Keratinocyte (primary cell): ENCODE results near the gene ASAP3. TPM values are rescaled to one million over a fixed set of nuclear protein-coding genes. Genes with fewer than 3 reads are reported as not detected.

Source experiments
- DNase-seq: peaks from one replicate; pipeline ENCODE4 v3.0.0-alpha.2; 2011; ENCODE audit warnings: low read depth, missing footprints, low spot score
- FAIRE-seq: peaks from 2 replicates; lab custom pipeline; 2011; peaks lifted over from hg19 to GRCh38; lab: Jason Lieb, UNC
- H2AFZ ChIP-seq: 2 replicates; pipeline ENCODE4 v1.6.0; 2012; ENCODE audit warnings: low read length, control low read depth, inconsistent platforms; ENCODE audit not compliant: control insufficient read depth
- H3K27ac ChIP-seq: 2 replicates; pipeline ENCODE4 v1.5.1; 2011; ENCODE audit warnings: low read length; ENCODE audit not compliant: control insufficient read depth, insufficient read depth
- H3K27me3 ChIP-seq: 3 replicates; pipeline ENCODE4 v1.6.0; 2011; ENCODE audit warnings: low read length; ENCODE audit not compliant: control insufficient read depth, insufficient read depth; ENCODE audit errors: extremely low read depth
- H3K36me3 ChIP-seq, 2 experiments: 2 replicates in 1 of 2; 3 replicates in 1 of 2; pipeline ENCODE4 v1.5.1; 2011; ENCODE audit warnings: low read length in 2 of 2, mild to moderate bottlenecking in 1 of 2; ENCODE audit not compliant: control insufficient read depth in 2 of 2, insufficient read depth in 2 of 2; ENCODE audit errors: extremely low read depth in 1 of 2
- H3K4me1 ChIP-seq: 3 replicates; pipeline ENCODE4 v1.5.1; 2011; ENCODE audit warnings: low read length; ENCODE audit not compliant: control insufficient read depth, insufficient read depth; ENCODE audit errors: extremely low read depth
- H3K4me2 ChIP-seq: 3 replicates; pipeline ENCODE4 v1.6.0; 2011; ENCODE audit warnings: low read depth, low read length; ENCODE audit not compliant: control insufficient read depth, insufficient read depth; ENCODE audit errors: extremely low read depth
- H3K4me3 ChIP-seq, 3 experiments: fragments of 200-600 bp in 1 of 3; sonication (generic) in 1 of 3; 2 replicates in 2 of 3; 3 replicates in 1 of 3; pipeline ENCODE4 v1.5.1; 2011 to 2016; ENCODE audit warnings: low read length in 3 of 3, mild to moderate bottlenecking in 3 of 3, control low read depth in 2 of 3, inconsistent platforms in 1 of 3, low read depth in 1 of 3, mixed read lengths in 1 of 3, mixed run types in 1 of 3, moderate library complexity in 1 of 3; ENCODE audit not compliant: control insufficient read depth in 2 of 3, insufficient read depth in 2 of 3; ENCODE audit errors: extremely low read depth in 1 of 3
- H3K79me2 ChIP-seq: 2 replicates; pipeline ENCODE4 v1.6.0; 2012; ENCODE audit warnings: low read length; ENCODE audit not compliant: control insufficient read depth, insufficient read depth
- H3K9ac ChIP-seq: 3 replicates; pipeline ENCODE4 v1.6.0; 2011; ENCODE audit warnings: low read length; ENCODE audit not compliant: control insufficient read depth, insufficient read depth; ENCODE audit errors: extremely low read depth
- H3K9me1 ChIP-seq: 3 replicates; pipeline ENCODE4 v1.6.0; 2011; ENCODE audit warnings: low read length; ENCODE audit not compliant: control insufficient read depth, insufficient read depth; ENCODE audit errors: extremely low read depth
- H3K9me3 ChIP-seq: 2 replicates; pipeline ENCODE4 v1.5.1; 2012; ENCODE audit warnings: low read depth, low read length; ENCODE audit not compliant: control insufficient read depth
- H4K20me1 ChIP-seq: 3 replicates; pipeline ENCODE4 v1.6.0; 2011; ENCODE audit warnings: low read length; ENCODE audit not compliant: control insufficient read depth, insufficient read depth; ENCODE audit errors: extremely low read depth
- CTCF ChIP-seq, 3 experiments: IDR thresholded peaks in 1 of 3; conservative IDR thresholded peaks in 1 of 3; optimal IDR thresholded peaks in 1 of 3; 2 replicates in 2 of 3; 3 replicates in 1 of 3; pipeline versions ENCODE3 to v1.5.1; 2011; ENCODE audit warnings: low read length in 3 of 3, mild to moderate bottlenecking in 3 of 3, moderate library complexity in 2 of 3, control low read depth in 1 of 3, inconsistent platforms in 1 of 3; ENCODE audit not compliant: insufficient read depth in 2 of 3; ENCODE audit errors: extremely low read depth in 1 of 3
- EZH2 ChIP-seq: IDR thresholded peaks from one replicate; pipeline ENCODE4 v1.6.1; 2012; ENCODE audit warnings: inconsistent platforms, mild to moderate bottlenecking, low read length, moderate library complexity
- dilution Hi-C: fragments of 300-500 bp; cut with MboI; formaldehyde crosslinking; loops from one replicate; pipeline ENCODE4 v1.7.0; 2020; ENCODE audit warnings: low sequenced_read_pairs; ENCODE audit not compliant: extremely low pct_ligation_motif_present
- polyA plus RNA-seq, 5 experiments: library from polyadenylated mRNA; depleted of rRNA in 3 of 5; stranded (reverse) in 3 of 5; stranded (forward) in 1 of 5; unstranded in 1 of 5; fragments of >200 nt; gene quantifications; 1 replicate in 1 of 5; 2 replicates in 3 of 5; 3 replicates in 1 of 5; pipeline versions ENCODE4 v1.2.1 to v1.2.3, GENCODE V29; 2011 to 2012; ENCODE audit warnings: missing spikeins in 2 of 5, low read depth in 1 of 5, low replicate concordance in 1 of 5

The ASAP3 gene
- polyA plus RNA-seq, 1 donor (not counting 4 experiments of a cell fraction or from before 2014, with no cell fraction given), result 11.4 TPM

DNA sequence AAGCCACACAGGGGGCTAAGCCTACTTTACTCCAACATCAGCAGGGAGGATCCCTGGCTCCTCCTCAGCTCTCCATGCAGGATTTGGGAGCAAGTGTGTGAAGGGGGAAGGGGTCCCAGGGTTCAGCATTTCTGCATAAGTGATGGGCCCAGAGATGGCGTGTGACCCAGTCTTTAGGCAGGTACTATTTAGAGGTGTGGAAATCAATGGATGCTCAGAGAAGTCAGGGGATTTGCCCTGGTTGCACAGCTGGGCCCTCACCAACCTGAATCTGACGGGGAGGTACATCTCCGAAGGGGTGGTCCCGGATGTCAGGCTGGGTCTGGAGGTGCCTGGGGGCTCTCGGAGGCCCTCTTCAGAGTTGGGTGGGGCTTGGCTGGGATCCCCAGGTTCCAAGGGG is 52.5 kb downstream of the ASAP3 start:
- no peak for TF ChIP-seq CTCF (optimal IDR thresholded peaks at IDR 0.05 in 1 of 3, IDR thresholded peaks at IDR 0.05 in 1 of 3, conservative IDR thresholded peaks at IDR 0.05 in 1 of 3; ENCODE audit: extremely low read depth in 1 of 3, insufficient read depth in 2 of 3, low read length in 3 of 3)
- TF ChIP-seq EZH2, result no peak
- DNase-seq (no peak), FAIRE-seq (no peak)
- no peaks in the 10 kb centered on the region for H3K9me3 ChIP-seq
- H3K79me2 ChIP-seq, result no peaks in the 10 kb centered on the region
- peaks cover 11% of the 10 kb centered on the region for H3K27me3 ChIP-seq
- dilution Hi-C loops, result no loop called here
- H4K20me1 ChIP-seq, result no peaks in the 10 kb centered on the region
- no peak overlapping the region for H3K9ac ChIP-seq
- H3K36me3 ChIP-seq, result peaks cover 0 to 28% of the 10 kb centered on the region in 2 experiments
- H3K4me2 ChIP-seq, result no peak overlapping the region
- no peak overlapping the region for H3K27ac ChIP-seq
- no peak overlapping the region for H3K4me3 ChIP-seq
- no peak overlapping the region for H2AFZ ChIP-seq
- H3K9me1 ChIP-seq, result no peaks in the 10 kb centered on the region
- no peaks in the 10 kb centered on the region for H3K4me1 ChIP-seq

DNA sequence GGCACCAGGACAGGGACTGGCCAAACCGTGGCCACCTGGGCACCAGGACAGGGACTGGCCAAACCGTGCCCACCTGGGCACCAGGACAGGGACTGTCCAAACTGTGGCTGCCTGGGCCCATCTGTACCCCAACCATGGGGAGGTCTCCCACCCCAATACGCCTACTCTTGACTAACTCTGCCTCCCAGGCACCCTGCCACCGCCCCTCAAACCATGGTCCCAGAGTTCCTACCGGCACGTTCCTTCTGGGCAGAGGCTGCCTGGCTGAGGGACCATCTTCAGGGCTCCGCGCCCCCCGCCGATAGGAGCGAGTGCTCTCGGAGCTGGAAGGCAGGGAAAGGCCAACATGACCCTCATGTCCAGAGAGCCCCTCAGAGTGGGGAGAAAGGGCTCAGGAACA is 53.2 kb downstream of the ASAP3 start:
- Histone ChIP-seq H3K4me2 (no peak overlapping the region), H3K9me3 (no peaks in the 10 kb centered on the region), H3K9me1 (no peaks in the 10 kb centered on the region), H3K79me2 (no peaks in the 10 kb centered on the region), H3K27me3 (peaks cover 16% of the 10 kb centered on the region), H3K27ac (no peak overlapping the region), H2AFZ (no peak overlapping the region), H4K20me1 (no peaks in the 10 kb centered on the region), H3K4me3 (no peak overlapping the region), H3K36me3 (peaks cover 0 to 28% of the 10 kb centered on the region in 2 experiments), H3K4me1 (no peaks in the 10 kb centered on the region), H3K9ac (no peak overlapping the region)
- dilution Hi-C loops, result no loop called here
- DNase-seq (no peak), FAIRE-seq (no peak)
- TF ChIP-seq EZH2, result no peak
